ENCODE data around the gene SAMSN1.

DNA sequence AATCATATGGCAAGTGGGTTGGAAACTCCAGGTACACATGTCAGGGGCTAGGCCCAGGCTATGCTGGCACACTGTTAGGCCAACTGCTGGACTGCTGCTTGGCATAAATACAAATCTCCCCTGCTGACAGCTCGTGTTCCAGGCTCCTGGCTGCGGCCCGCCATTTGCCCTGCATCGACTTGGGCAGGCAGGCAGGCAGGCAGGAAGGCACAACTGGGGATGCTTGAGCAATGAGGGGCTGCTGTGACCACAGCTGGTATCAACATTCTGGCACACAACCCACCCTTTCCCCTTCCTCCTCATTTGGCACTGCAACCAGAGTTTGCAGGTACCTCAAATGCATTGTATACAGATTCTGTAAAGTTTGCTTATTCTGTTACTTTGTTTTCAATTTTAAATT, 53.2 kb downstream of the SAMSN1 start:
- TF ChIP-seq, protein P1, sequence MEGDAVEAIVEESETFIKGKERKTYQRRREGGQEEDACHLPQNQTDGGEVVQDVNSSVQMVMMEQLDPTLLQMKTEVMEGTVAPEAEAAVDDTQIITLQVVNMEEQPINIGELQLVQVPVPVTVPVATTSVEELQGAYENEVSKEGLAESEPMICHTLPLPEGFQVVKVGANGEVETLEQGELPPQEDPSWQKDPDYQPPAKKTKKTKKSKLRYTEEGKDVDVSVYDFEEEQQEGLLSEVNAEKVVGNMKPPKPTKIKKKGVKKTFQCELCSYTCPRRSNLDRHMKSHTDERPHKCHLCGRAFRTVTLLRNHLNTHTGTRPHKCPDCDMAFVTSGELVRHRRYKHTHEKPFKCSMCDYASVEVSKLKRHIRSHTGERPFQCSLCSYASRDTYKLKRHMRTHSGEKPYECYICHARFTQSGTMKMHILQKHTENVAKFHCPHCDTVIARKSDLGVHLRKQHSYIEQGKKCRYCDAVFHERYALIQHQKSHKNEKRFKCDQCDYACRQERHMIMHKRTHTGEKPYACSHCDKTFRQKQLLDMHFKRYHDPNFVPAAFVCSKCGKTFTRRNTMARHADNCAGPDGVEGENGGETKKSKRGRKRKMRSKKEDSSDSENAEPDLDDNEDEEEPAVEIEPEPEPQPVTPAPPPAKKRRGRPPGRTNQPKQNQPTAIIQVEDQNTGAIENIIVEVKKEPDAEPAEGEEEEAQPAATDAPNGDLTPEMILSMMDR (IDR thresholded peaks at IDR 0.05 in 4 of 5, conservative IDR thresholded peaks at IDR 0.05 in 1 of 5) = no peak
- no peak for TF ChIP-seq POLR2A (IDR thresholded peaks at IDR 0.05)
